Loucy (cell line): ENCODE results near the gene ZFYVE28.

Source experiments
- H2AFZ ChIP-seq: fragments of 200-600 bp; sonication (generic); 2 replicates; pipeline ENCODE4 v1.6.0; 2016; ENCODE audit warnings: antibody characterized with exemption, mild to moderate bottlenecking, low read length, moderate library complexity
- H3F3A ChIP-seq: fragments of 200-600 bp; 2 replicates; pipeline ENCODE4 v1.6.0; 2016; ENCODE audit warnings: antibody characterized with exemption, low read depth, mild to moderate bottlenecking
- H3K27me3 ChIP-seq: fragments of 200-600 bp; sonication (generic); 2 replicates; pipeline ENCODE4 v1.6.1; 2014; ENCODE audit warnings: low read length, mild to moderate bottlenecking; ENCODE audit not compliant: insufficient read depth, poor library complexity, severe bottlenecking
- H3K36me3 ChIP-seq: fragments of 200-600 bp; sonication (generic); 2 replicates; pipeline ENCODE4 v1.6.1; 2016; ENCODE audit warnings: low read length; ENCODE audit not compliant: insufficient read depth
- H3K4me1 ChIP-seq: fragments of 200-600 bp; sonication (generic); 2 replicates; pipeline ENCODE4 v1.5.1; 2014; ENCODE audit warnings: low read length, mild to moderate bottlenecking; ENCODE audit not compliant: insufficient read depth, poor library complexity, severe bottlenecking
- H3K4me2 ChIP-seq: fragments of 200-600 bp; sonication (generic); 2 replicates; pipeline ENCODE4 v1.6.0; 2014; ENCODE audit warnings: antibody characterized with exemption, low read length, low read depth, mild to moderate bottlenecking; ENCODE audit not compliant: poor library complexity, severe bottlenecking
- H3K4me3 ChIP-seq: fragments of 200-600 bp; sonication (generic); 2 replicates; pipeline ENCODE4 v1.5.1; 2014; ENCODE audit warnings: low read length, mild to moderate bottlenecking, mixed read lengths; ENCODE audit not compliant: poor library complexity, severe bottlenecking
- H3K79me2 ChIP-seq: fragments of 200-600 bp; sonication (generic); 2 replicates; pipeline ENCODE4 v1.6.1; 2014; ENCODE audit warnings: low read length; ENCODE audit not compliant: insufficient read depth
- H3K9ac ChIP-seq: fragments of 200-600 bp; sonication (generic); 2 replicates; pipeline ENCODE4 v1.6.0; 2014; ENCODE audit warnings: mild to moderate bottlenecking, low read depth, low read length, moderate library complexity; ENCODE audit not compliant: poor library complexity, severe bottlenecking
- H3K9me2 ChIP-seq: fragments of 200-600 bp; sonication (generic); replicated peaks from 2 replicates; pipeline ENCODE4 v1.6.1; 2016; ENCODE audit warnings: low read depth, low read length, mixed read lengths
- H3K9me3 ChIP-seq: fragments of 200-600 bp; sonication (generic); 2 replicates; pipeline ENCODE4 v1.6.1; 2014; ENCODE audit warnings: mild to moderate bottlenecking, antibody characterized with exemption, low read length, low read depth; ENCODE audit not compliant: insufficient read depth
- H4K20me1 ChIP-seq: fragments of 200-600 bp; sonication (generic); 2 replicates; pipeline ENCODE4 v1.6.0; 2014; ENCODE audit warnings: antibody characterized with exemption, low read length, mild to moderate bottlenecking; ENCODE audit not compliant: insufficient read depth, poor library complexity, severe bottlenecking
- EZH2phosphoT487 ChIP-seq: fragments of 200-600 bp; IDR thresholded peaks from 2 replicates; pipeline ENCODE4 v1.6.1; 2018; ENCODE audit warnings: antibody characterized with exemption, mild to moderate bottlenecking, moderate library complexity, borderline replicate concordance
- TF ChIP-seq, protein P1 (sequence below): fragments of 200-600 bp; sonication (generic); conservative IDR thresholded peaks from 2 replicates; pipeline ENCODE4 v1.5.1; 2014; ENCODE audit warnings: mild to moderate bottlenecking, antibody characterized with exemption, low read length

ZFYVE28 gene

DNA sequence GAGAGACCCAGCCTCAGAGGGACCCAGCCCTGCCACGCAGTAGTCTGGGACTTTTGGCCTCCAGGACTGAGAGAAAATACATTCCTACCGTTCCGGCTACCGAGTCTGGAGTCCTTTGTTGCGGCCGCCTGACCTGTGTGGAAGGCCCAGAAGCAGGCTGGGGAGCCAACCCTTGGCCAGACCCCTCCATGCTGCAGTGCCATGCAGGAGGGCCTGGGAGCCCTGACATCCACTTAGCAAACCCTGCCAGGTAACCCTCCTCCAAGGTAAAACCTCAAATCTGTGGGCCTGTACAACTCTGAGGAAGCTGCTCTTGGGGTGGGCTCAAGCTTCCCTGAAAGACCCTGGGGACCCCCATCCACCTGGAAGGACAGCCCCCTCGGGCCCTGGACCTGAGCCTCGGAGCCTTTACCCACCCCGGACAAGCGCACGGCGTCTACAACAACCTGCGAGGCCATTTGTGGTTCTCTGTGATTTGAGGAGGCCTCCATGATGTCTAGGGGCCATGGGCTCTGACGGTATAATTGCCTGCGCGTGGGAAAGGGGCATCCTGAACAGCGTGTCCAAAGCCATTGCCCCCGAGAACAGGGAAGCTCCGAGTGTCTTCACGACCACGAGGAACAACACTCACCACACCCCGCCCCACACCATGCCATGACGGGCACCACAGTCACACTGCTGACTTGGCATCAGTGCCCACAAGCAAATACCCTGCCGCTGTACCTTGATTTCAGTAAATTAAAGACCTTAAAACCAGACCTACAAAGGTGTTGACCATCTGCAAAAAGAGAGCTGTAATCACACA lies 58.7 kb downstream of the ZFYVE28 start:
- Histone ChIP-seq H3K4me1 (peaks cover 2% of the 10 kb centered on the region), H2AFZ (no peak overlapping the region), H3K79me2 (no peaks in the 10 kb centered on the region), H3K27me3 (no peaks in the 10 kb centered on the region), H3K9me2 (no peaks in the 10 kb centered on the region), H3K9me3 (no peaks in the 10 kb centered on the region), H3K4me3 (no peak overlapping the region), H3K4me2 (no peak overlapping the region), H4K20me1 (no peaks in the 10 kb centered on the region), H3K9ac (no peak overlapping the region), H3F3A (no peaks in the 10 kb centered on the region), H3K36me3 (no peaks in the 10 kb centered on the region)
- TF ChIP-seq, protein P1, sequence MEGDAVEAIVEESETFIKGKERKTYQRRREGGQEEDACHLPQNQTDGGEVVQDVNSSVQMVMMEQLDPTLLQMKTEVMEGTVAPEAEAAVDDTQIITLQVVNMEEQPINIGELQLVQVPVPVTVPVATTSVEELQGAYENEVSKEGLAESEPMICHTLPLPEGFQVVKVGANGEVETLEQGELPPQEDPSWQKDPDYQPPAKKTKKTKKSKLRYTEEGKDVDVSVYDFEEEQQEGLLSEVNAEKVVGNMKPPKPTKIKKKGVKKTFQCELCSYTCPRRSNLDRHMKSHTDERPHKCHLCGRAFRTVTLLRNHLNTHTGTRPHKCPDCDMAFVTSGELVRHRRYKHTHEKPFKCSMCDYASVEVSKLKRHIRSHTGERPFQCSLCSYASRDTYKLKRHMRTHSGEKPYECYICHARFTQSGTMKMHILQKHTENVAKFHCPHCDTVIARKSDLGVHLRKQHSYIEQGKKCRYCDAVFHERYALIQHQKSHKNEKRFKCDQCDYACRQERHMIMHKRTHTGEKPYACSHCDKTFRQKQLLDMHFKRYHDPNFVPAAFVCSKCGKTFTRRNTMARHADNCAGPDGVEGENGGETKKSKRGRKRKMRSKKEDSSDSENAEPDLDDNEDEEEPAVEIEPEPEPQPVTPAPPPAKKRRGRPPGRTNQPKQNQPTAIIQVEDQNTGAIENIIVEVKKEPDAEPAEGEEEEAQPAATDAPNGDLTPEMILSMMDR = no peak
- TF ChIP-seq EZH2phosphoT487 = no peak

DNA sequence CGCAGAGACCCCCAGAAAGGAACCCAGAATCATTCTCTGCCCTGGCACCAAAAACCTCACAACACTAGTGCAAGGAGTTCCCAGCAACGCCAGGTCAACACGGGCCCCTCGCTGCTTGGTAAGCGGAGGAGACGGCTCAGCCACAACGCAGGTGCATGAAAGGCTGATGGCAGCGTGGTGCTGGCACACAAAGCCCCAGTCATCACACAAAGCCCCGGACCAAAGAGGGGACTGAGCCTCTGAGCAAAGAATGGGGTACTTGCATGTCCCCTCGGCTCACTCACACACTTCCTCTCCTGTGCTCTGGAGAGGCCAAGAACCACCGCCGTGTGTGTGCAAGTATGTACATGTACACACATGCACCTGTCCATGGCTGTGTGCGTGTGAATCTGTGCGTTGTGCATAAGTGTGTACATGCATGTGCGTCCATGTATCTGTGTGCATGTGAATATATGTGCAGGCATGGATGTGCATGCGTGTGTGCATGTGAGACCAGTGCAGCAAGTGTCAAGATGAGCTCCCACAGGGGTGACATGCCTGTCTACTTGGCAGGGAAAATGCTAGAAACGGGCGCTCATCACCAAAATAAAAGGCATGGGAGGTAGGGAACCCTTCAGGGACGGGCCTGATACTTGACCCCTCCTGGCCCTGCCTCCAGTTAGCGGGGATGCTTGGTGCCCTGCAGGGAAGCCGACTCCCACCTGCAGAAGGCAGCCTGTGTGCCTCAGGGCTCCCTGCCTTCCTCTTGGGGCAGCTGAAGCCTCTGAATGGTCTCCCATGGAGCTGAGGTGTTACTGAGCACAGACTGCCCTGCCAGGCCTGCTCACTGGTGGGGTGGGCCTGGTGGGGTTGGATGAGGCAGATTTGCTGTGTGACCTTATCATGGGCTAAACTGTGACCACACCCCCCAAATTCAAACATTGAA lies 60.4 kb downstream of the ZFYVE28 start:
- Histone ChIP-seq H3K4me2 (no peak overlapping the region), H3K9me2 (no peaks in the 10 kb centered on the region), H3K4me1 (peaks cover 6% of the 10 kb centered on the region), H3K9ac (no peak overlapping the region), H4K20me1 (no peaks in the 10 kb centered on the region), H2AFZ (no peak overlapping the region), H3K9me3 (no peaks in the 10 kb centered on the region), H3K27me3 (no peaks in the 10 kb centered on the region), H3K4me3 (no peak overlapping the region), H3F3A (no peaks in the 10 kb centered on the region), H3K36me3 (no peaks in the 10 kb centered on the region), H3K79me2 (no peaks in the 10 kb centered on the region)
- no peak for TF ChIP-seq EZH2phosphoT487
- TF ChIP-seq, protein P1 = no peak

DNA sequence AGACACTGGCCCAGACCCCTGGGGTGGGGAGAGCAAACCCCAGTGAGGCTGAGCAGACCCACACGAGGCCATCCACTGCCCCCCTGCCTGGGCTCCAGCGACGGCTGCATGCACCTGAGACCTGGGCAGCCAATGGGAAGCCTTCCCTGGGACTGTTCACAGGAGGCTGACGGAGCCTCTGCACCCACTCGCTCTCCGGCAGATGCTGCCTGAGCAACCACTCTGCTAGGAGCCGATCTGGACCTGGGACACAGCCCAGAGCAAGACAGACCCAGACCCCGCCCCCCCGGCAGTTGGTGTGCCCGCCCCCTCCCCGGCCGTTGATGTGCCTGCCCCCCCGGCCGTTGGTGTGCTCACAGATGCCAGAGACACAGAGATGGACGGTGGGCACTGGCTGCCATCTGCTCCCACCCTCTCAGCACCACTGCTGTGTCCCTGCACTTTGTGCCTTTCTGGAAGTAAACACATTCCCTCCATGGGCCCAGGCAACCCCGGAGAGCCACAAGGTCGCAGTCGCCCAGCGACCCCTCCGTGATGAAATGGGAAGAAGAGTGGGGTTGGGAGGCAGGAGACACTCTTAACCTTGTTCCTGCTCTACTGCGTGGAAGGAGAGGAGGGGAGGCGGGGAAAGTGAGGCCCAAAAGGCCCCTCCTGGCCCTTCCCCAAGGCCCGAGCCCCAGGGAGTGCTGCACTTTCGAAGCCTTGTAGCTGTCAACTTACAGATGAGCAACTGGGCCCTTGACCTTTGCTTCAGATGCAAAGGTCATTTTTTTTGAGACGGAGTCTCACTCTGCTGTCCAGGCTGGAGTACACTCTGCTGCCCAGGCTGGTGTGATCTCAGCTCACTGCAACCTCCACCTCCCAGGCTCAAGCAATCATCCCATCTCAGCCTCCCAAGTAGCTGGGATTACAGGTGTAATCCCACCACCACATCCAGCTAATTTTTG lies 62.0 kb downstream of the ZFYVE28 start:
- H3K9ac ChIP-seq = no peak overlapping the region
- H3K4me1 ChIP-seq = peaks cover 6% of the 10 kb centered on the region
- H4K20me1 ChIP-seq = no peaks in the 10 kb centered on the region
- H3K79me2 ChIP-seq = no peaks in the 10 kb centered on the region
- H3F3A ChIP-seq = no peaks in the 10 kb centered on the region
- H3K9me2 ChIP-seq = no peaks in the 10 kb centered on the region
- H3K27me3 ChIP-seq = no peaks in the 10 kb centered on the region
- no peaks in the 10 kb centered on the region for H3K36me3 ChIP-seq
- H2AFZ ChIP-seq = no peak overlapping the region
- no peak for TF ChIP-seq EZH2phosphoT487
- TF ChIP-seq, protein P1 = no peak
- H3K4me3 ChIP-seq = no peak overlapping the region
- no peak overlapping the region for H3K4me2 ChIP-seq
- H3K9me3 ChIP-seq = no peaks in the 10 kb centered on the region
